Karpas-422 (cell line): ENCODE data around the gene PGF. TPM values are rescaled to one million over a fixed set of nuclear protein-coding genes. Genes with fewer than 3 reads are reported as not detected.

ENCODE experiments used
- DNase-seq: peaks from one replicate; pipeline ENCODE4 v3.0.0-alpha.2; 2015
- H2AFZ ChIP-seq: fragments of 200-600 bp; sonication (generic); 2 replicates; pipeline ENCODE4 v1.6.1; 2014; ENCODE audit warnings: antibody characterized with exemption, low read length, mixed read lengths
- H3K27ac ChIP-seq: fragments of 200-600 bp; sonication (generic); 2 replicates; pipeline ENCODE4 v1.5.1; 2014; ENCODE audit warnings: mild to moderate bottlenecking, low read length, moderate library complexity
- H3K27me3 ChIP-seq: fragments of 200-600 bp; sonication (generic); 2 replicates; pipeline ENCODE4 v1.6.1; 2014; ENCODE audit warnings: low read length, mixed read lengths
- H3K36me3 ChIP-seq: fragments of 200-600 bp; sonication (generic); 2 replicates; pipeline ENCODE4 v1.6.1; 2014; ENCODE audit warnings: low read length, mixed read lengths; ENCODE audit not compliant: insufficient read depth
- H3K4me1 ChIP-seq: fragments of 200-600 bp; sonication (generic); 2 replicates; pipeline ENCODE4 v1.6.1; 2014; ENCODE audit warnings: mild to moderate bottlenecking, low read length, mixed read lengths
- H3K4me2 ChIP-seq: fragments of 200-600 bp; sonication (generic); 2 replicates; pipeline ENCODE4 v1.6.1; 2014; ENCODE audit warnings: low read length, low read depth, mild to moderate bottlenecking; ENCODE audit not compliant: poor library complexity, severe bottlenecking
- H3K4me3 ChIP-seq: fragments of 200-600 bp; sonication (generic); 2 replicates; pipeline ENCODE4 v1.5.1; 2014; ENCODE audit warnings: mild to moderate bottlenecking, antibody characterized with exemption, low read length, mixed read lengths
- H3K79me2 ChIP-seq: fragments of 200-600 bp; sonication (generic); 2 replicates; pipeline ENCODE4 v1.6.1; 2014; ENCODE audit warnings: mild to moderate bottlenecking, low read length, mixed read lengths
- H3K9ac ChIP-seq: fragments of 200-600 bp; sonication (generic); 2 replicates; pipeline ENCODE4 v1.6.0; 2014; ENCODE audit warnings: low read length
- H3K9me2 ChIP-seq: fragments of 200-600 bp; sonication (generic), shearing (Covaris generic); replicated peaks from 2 replicates; pipeline ENCODE4 v1.6.0; 2014; ENCODE audit warnings: mild to moderate bottlenecking, low read length, moderate library complexity; ENCODE audit not compliant: insufficient read depth
- H3K9me3 ChIP-seq: fragments of 300-700, 200-600 bp; sonication (generic); 2 replicates; pipeline ENCODE4 v1.6.1; 2014; ENCODE audit warnings: low read length, mixed read lengths
- H4K20me1 ChIP-seq: fragments of 200-600 bp; sonication (generic); 2 replicates; pipeline ENCODE4 v1.6.1; 2014; ENCODE audit warnings: mild to moderate bottlenecking, antibody characterized with exemption, low read length, low read depth; ENCODE audit not compliant: insufficient read depth
- total RNA-seq: library from RNA; depleted of rRNA; stranded (reverse); fragments of >200 nt; shearing (Covaris generic); gene quantifications from 2 replicates; pipeline ENCODE4 v1.2.3, GENCODE V29; 2014; ENCODE audit warnings: low replicate concordance

Gene PGF
- total RNA-seq, 1 experiment from 2014 or later: 3.5 TPM

DNA sequence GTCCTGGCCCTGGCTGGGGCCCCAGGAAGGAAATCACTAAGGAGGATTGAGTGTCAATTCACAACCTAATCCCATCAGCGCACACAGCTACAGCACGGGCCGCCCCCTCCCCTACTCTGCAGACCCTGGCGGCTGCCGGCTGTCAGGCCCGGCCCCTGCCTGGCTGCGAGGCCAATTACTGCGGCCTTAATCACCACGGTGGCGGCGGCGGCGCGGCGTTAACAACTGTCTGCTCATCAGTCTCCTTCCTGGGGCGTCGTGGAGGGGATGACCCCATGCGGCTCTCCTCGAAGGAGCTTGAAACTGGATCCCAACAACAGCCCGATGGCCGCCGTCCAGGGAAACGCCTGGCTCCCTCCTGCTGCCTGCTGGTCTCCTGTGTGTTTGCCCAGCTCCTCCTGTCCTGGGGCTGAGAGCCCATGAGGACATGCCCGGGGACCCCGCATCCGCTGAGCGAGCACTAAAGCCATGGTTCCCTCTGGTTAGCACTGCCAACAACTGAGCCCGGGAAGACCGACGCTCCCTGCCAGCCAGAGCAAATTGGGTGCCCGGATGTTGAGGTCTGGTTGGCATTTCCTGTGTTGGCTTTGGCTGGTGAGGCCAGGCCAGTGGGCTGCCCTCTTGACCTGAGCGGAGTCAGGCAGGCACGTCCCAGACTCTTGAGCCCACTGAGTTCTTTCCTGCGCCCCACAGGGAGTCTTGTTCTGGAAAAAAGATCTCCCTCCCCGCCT is 25.5 kb upstream of the PGF start:
- H2AFZ ChIP-seq: no peak overlapping the region
- no peaks in the 10 kb centered on the region for H3K36me3 ChIP-seq
- H4K20me1 ChIP-seq: no peaks in the 10 kb centered on the region
- no peaks in the 10 kb centered on the region for H3K9me2 ChIP-seq
- no peaks in the 10 kb centered on the region for H3K79me2 ChIP-seq
- no peak for DNase-seq
- H3K9ac ChIP-seq: no peak overlapping the region
- no peak overlapping the region for H3K4me2 ChIP-seq
- no peaks in the 10 kb centered on the region for H3K4me1 ChIP-seq
- no peaks in the 10 kb centered on the region for H3K9me3 ChIP-seq
- H3K27ac ChIP-seq: no peak overlapping the region
- H3K4me3 ChIP-seq: no peak overlapping the region
- H3K27me3 ChIP-seq: no peaks in the 10 kb centered on the region

GRCh38 chr14:74980398-74980730 is 25.0 kb upstream of the PGF start:
- Histone ChIP-seq H3K79me2 (no peaks in the 10 kb centered on the region), H3K27me3 (no peaks in the 10 kb centered on the region)
- no peak for DNase-seq

DNA sequence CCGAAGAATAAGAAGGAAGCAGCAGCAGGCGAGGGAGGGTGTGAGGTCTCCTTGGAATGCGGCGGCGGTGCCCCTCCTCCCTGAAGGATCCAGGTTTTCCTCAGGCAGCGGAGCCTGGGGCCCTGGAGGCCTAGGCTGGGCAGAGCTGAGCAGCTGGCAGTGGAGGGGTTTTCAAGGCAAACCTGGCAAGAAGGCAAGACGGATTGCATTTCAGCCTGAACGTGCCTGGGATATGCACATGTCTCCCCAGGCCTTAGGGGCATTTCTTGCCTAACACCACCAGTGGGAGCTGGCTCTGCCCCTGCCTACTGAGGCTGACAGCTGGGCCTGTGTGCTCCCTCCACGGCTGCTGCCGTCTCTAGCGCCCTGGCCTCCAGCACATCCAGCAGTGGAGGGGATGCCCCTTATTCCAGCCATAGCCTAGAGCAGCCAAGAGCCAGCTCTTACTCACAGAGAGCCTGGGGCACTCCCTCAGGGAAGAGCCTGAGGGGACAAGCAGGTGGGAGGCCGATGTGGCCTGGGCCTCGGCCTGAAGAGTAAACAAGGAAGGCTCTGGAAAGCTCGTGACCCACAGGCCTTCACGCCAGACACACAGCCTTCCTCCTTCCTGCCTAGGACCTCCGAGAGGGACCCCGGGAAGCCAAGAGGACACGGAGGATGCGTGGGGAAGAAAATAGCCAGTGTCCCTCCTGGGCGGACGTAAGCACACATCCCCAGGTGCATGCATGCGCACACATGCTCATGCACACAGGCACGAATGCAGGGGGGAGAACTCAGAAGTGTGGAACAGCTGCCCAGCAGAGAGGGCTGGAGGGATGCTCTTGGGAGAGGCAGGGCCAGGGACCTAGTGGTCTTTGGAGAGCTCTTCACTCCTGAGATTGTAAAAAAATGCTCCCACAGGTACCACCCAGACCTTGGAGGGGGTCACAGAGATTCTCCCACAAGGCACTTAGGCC is 24.3 kb upstream of the PGF start:
- Histone ChIP-seq H3K9me2 (no peaks in the 10 kb centered on the region), H3K27ac (no peak overlapping the region), H3K36me3 (no peaks in the 10 kb centered on the region), H3K4me3 (no peak overlapping the region), H3K4me1 (no peaks in the 10 kb centered on the region), H3K27me3 (no peaks in the 10 kb centered on the region), H3K9ac (no peak overlapping the region), H4K20me1 (no peaks in the 10 kb centered on the region), H3K79me2 (no peaks in the 10 kb centered on the region), H3K9me3 (no peaks in the 10 kb centered on the region), H3K4me2 (no peak overlapping the region), H2AFZ (no peak overlapping the region; the same call in 1 of the 2 replicates)
- DNase-seq: peak; percentile 68

More at GRCh38 chr14:74980398-74980730, 25.0 kb upstream of the PGF start:
- H3K9me3 ChIP-seq: no peaks in the 10 kb centered on the region
- no peak overlapping the region for H2AFZ ChIP-seq
- no peak overlapping the region for H3K4me2 ChIP-seq
- H3K4me1 ChIP-seq: no peaks in the 10 kb centered on the region
- H3K27ac ChIP-seq: no peak overlapping the region
- H3K36me3 ChIP-seq: no peaks in the 10 kb centered on the region
- H3K4me3 ChIP-seq: no peak overlapping the region
- H4K20me1 ChIP-seq: no peaks in the 10 kb centered on the region
- H3K9me2 ChIP-seq: no peaks in the 10 kb centered on the region
- H3K9ac ChIP-seq: no peak overlapping the region

DNA sequence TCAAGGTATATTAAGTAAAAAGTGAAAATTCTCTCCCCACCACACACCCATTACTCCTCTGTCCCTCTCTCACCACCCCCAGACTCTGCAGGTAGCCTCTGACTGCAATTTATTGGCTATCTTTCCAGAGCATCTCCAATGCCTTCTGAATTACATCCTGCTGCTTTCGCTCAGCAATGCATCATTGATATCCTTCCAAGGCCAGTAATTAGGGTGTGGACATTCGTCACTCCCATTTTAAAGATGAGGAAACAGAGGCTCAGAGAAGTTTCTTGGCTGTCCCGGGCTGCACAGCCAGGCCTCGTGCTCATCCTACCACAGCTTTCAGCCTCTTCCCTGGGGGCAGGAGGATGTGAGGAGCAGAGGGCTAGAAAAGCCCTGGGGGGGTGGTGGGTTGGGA is 23.6 kb upstream of the PGF start:
- H3K9me2 ChIP-seq: no peaks in the 10 kb centered on the region
- no peak overlapping the region for H3K27ac ChIP-seq
- no peaks in the 10 kb centered on the region for H3K9me3 ChIP-seq
- no peaks in the 10 kb centered on the region for H3K36me3 ChIP-seq
- DNase-seq: no peak
- no peak overlapping the region for H3K9ac ChIP-seq
- H3K27me3 ChIP-seq: no peaks in the 10 kb centered on the region
- no peaks in the 10 kb centered on the region for H3K79me2 ChIP-seq
- no peaks in the 10 kb centered on the region for H4K20me1 ChIP-seq
- no peak overlapping the region for H3K4me3 ChIP-seq
- H2AFZ ChIP-seq: no peak overlapping the region
- H3K4me1 ChIP-seq: no peaks in the 10 kb centered on the region
- H3K4me2 ChIP-seq: no peak overlapping the region

DNA sequence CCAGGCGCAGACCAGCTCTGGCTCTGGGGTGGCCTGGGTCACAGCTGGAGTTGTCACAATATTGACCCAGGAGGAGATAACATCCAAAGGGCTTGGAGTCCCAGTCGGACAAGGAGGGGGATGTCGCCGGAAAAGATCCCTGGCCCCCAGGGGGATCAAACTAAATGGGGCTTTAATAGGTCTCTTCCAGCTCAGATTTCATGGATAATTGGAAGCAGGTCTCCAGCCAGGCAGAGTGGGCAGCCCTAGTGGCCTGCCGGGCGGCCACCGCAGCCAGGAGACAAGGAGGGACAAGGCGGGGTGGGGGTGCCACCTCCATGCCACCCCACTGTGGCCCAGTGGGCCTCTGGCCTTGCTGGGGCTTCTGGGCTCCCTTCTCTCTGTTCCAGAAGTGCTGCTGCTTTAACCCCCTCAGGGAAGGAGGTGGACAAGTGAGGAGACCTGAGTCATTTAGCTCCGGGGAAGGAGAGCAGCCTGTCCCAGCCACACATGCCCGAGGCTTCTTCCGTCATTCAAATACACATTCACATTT is 23.1 kb upstream of the PGF start:
- DNase-seq: no peak
- H3K9me3 ChIP-seq: no peaks in the 10 kb centered on the region
- no peaks in the 10 kb centered on the region for H3K79me2 ChIP-seq
- H3K4me1 ChIP-seq: no peaks in the 10 kb centered on the region
- H3K9ac ChIP-seq: no peak overlapping the region
- H3K4me3 ChIP-seq: no peak overlapping the region
- no peaks in the 10 kb centered on the region for H3K9me2 ChIP-seq
- no peak overlapping the region for H2AFZ ChIP-seq
- no peaks in the 10 kb centered on the region for H3K36me3 ChIP-seq
- no peaks in the 10 kb centered on the region for H4K20me1 ChIP-seq
- H3K4me2 ChIP-seq: no peak overlapping the region
- no peaks in the 10 kb centered on the region for H3K27me3 ChIP-seq
- H3K27ac ChIP-seq: no peak overlapping the region

DNA sequence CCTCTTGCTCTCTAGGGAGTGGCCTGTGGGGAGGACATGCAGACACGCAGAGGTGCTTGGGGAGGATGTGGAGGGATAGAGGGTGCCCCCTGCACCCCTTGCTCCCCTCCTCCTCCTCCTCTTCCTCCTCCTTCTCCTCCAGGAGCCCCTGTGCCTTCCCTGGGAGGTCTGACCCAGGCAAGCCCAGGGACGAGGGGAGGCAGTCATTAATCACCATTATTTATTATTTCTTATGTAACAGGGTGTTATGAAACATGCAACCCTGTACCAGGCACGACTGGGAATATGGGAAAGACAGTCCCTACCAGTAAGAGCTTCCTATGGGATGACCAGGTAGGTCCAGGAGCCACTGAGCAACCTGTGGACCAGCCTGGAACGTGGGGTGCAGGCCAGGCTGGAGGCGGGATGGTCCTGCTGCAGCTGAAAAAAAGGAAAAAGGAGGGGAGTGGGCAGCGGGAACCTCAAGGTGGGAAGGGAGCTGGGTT is 22.5 kb upstream of the PGF start:
- no peak for DNase-seq
- Histone ChIP-seq H3K9ac (no peak overlapping the region), H3K9me3 (no peaks in the 10 kb centered on the region), H3K79me2 (no peaks in the 10 kb centered on the region), H3K4me3 (no peak overlapping the region), H3K27me3 (no peaks in the 10 kb centered on the region), H3K36me3 (no peaks in the 10 kb centered on the region), H4K20me1 (no peaks in the 10 kb centered on the region), H2AFZ (no peak overlapping the region), H3K4me1 (no peaks in the 10 kb centered on the region), H3K9me2 (no peaks in the 10 kb centered on the region), H3K27ac (no peak overlapping the region), H3K4me2 (no peak overlapping the region)

GRCh38 chr14:74977164-74977900 is 21.9 kb upstream of the PGF start:
- Histone ChIP-seq H3K9me3 (no peaks in the 10 kb centered on the region), H2AFZ (no peak overlapping the region), H3K27me3 (no peaks in the 10 kb centered on the region), H3K79me2 (no peaks in the 10 kb centered on the region), H3K4me2 (no peak overlapping the region), H3K9ac (no peak overlapping the region), H3K4me3 (no peak overlapping the region), H3K36me3 (no peaks in the 10 kb centered on the region), H3K9me2 (no peaks in the 10 kb centered on the region), H4K20me1 (no peaks in the 10 kb centered on the region), H3K27ac (no peak overlapping the region), H3K4me1 (no peaks in the 10 kb centered on the region)
- no peak for DNase-seq
